K562 (cell line): ENCODE measurements around the gene KPNA4.

ENCODE experiments used
- E2F6 ChIP-seq, 2 experiments: IDR thresholded peaks; 2 replicates each; pipeline ENCODE4 v1.6.1; 2011; ENCODE audit warnings: borderline replicate concordance in 1 of 2, control low read depth in 1 of 2, low read depth in 1 of 2, low read length in 1 of 2, mild to moderate bottlenecking in 1 of 2, mixed read lengths in 1 of 2, moderate library complexity in 1 of 2; ENCODE audit not compliant: insufficient read depth in 1 of 2, insufficient read length in 1 of 2, poor library complexity in 1 of 2, severe bottlenecking in 1 of 2; ENCODE audit errors: extremely low read depth in 1 of 2
- YBX1 ChIP-seq: fragments of 450-650 bp; IDR thresholded peaks from 2 replicates; pipeline ENCODE4 v1.7.1; 2016; ENCODE audit warnings: mild to moderate bottlenecking
- ZNF23 ChIP-seq: fragments of 250-450 bp; sonication (Bioruptor Pico); IDR thresholded peaks from 2 replicates; pipeline ENCODE4 v1.4.0; 2020; ENCODE audit warnings: mild to moderate bottlenecking
- ZNF274 ChIP-seq: IDR thresholded peaks from 2 replicates; pipeline ENCODE4 v1.6.1; 2011; ENCODE audit warnings: low read depth, mild to moderate bottlenecking, low read length, moderate library complexity, borderline replicate concordance
- TF ChIP-seq, protein P1 (sequence below): sonication (generic); formaldehyde crosslinking; IDR thresholded peaks from 2 replicates; pipeline ENCODE4 v1.8.0; 2022; ENCODE audit warnings: mild to moderate bottlenecking, missing genetic modification reagents
- TF ChIP-seq, protein P2 (sequence below): fragments of 450-650 bp; conservative IDR thresholded peaks from 2 replicates; pipeline ENCODE4 v1.6.1; 2016; ENCODE audit warnings: missing genetic modification characterization, low read depth, mild to moderate bottlenecking, control low read depth, missing compliant biosample characterization

DNA sequence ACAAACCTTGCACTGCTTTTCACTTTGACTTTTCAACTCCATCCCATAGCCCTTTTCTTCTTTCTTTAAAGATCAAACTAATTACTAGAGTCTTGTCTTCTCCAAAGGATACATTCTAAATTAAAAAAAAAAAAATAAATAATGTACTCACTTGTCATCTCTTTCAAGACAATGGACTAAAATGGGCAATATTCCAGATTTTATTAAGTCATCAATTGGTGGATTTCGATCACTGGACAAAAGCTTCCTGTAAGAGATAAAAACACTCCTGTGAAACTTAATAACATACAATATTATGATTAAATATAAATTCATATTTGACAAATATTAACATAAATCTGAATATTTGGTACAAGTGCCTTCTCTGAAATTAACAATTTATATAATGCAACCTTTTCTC, 34.1 kb downstream of the KPNA4 start:
- TF ChIP-seq, protein P1, sequence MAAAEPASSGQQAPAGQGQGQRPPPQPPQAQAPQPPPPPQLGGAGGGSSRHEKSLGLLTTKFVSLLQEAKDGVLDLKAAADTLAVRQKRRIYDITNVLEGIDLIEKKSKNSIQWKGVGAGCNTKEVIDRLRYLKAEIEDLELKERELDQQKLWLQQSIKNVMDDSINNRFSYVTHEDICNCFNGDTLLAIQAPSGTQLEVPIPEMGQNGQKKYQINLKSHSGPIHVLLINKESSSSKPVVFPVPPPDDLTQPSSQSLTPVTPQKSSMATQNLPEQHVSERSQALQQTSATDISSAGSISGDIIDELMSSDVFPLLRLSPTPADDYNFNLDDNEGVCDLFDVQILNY (CRISPR knock-in tag): no peak
- TF ChIP-seq E2F6 (IDR thresholded peaks at IDR 0.05; ENCODE audit: borderline replicate concordance in 1 of 2, extremely low read depth in 1 of 2, insufficient read depth in 1 of 2, insufficient read length in 1 of 2, low read depth in 1 of 2, low read length in 1 of 2, poor library complexity in 1 of 2, severe bottlenecking in 1 of 2): no peak
- no peak for TF ChIP-seq ZNF274
- TF ChIP-seq, protein P2, sequence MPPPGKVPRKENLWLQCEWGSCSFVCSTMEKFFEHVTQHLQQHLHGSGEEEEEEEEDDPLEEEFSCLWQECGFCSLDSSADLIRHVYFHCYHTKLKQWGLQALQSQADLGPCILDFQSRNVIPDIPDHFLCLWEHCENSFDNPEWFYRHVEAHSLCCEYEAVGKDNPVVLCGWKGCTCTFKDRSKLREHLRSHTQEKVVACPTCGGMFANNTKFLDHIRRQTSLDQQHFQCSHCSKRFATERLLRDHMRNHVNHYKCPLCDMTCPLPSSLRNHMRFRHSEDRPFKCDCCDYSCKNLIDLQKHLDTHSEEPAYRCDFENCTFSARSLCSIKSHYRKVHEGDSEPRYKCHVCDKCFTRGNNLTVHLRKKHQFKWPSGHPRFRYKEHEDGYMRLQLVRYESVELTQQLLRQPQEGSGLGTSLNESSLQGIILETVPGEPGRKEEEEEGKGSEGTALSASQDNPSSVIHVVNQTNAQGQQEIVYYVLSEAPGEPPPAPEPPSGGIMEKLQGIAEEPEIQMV (tag): no peak
- TF ChIP-seq ZNF23 (CRISPR knock-in tag): no peak
- no peak for TF ChIP-seq YBX1
